Limb (tissue), 2 donors: ENCODE data around the gene JAM3.

Experiments used
- DNase-seq, 2 donors: peaks; one replicate each; pipeline ENCODE4 v3.0.0-alpha.2; 2016; ENCODE audit errors: extremely low spot score in 2 of 2

Gene JAM3

GRCh38 chr11:134039726-134040385, 29.0 kb upstream of the JAM3 start:
- no peak for DNase-seq

- DNase-seq = no peak
Measured at GRCh38 chr11:134040386-134041302, 28.2 kb upstream of the JAM3 start.

GRCh38 chr11:134041349-134041748, 27.5 kb upstream of the JAM3 start:
- DNase-seq = no peak

- DNase-seq = no peak
Measured at GRCh38 chr11:134041791-134042696, 26.8 kb upstream of the JAM3 start.

- DNase-seq = no peak
Measured at GRCh38 chr11:134043821-134044420, 25.0 kb upstream of the JAM3 start.

- DNase-seq = no peak
Measured at GRCh38 chr11:134044514-134045284, 24.2 kb upstream of the JAM3 start.

DNA sequence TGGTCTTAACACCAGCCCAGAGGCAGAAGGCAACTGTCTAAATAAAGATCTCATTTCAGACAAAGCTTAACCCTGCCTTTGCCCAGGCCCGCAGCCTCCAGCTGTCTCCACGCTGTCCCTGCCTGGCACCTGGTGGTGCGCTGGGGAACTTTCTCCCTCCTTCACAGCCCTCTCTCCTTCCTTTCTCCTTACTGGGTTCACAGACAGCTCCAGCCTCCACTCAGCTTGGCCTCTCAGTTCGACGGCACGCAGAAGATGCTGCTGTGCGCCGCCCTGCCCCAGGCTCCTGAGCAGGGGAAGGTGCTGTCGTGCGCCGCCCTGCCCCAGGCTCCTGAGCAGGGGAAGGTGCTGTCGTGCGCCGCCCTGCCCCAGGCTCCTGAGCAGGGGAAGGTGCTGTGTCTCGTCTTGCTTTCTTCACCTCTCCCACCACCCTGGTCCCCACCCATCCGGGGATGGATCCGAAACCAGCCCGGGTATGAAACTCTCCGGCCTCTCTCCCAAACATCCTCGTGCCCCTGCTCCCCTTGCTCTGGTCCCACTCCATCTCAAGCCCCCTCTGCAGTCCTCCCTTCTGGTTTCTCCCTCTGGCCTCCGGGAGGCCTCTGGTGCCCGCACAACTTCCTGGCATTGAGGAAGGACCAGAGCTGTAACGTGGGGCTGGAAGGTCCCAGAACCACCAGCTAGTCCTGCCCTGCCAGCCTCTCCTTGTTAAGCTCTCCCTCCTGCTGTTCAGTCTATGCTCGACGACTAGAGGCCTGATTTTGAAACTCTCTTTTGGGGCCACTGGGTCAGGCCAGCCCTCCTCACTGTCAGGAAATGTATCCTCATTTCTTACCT, 22.9 kb upstream of the JAM3 start:
- peak in 1 of 2 donors; percentile 67 for DNase-seq

DNA sequence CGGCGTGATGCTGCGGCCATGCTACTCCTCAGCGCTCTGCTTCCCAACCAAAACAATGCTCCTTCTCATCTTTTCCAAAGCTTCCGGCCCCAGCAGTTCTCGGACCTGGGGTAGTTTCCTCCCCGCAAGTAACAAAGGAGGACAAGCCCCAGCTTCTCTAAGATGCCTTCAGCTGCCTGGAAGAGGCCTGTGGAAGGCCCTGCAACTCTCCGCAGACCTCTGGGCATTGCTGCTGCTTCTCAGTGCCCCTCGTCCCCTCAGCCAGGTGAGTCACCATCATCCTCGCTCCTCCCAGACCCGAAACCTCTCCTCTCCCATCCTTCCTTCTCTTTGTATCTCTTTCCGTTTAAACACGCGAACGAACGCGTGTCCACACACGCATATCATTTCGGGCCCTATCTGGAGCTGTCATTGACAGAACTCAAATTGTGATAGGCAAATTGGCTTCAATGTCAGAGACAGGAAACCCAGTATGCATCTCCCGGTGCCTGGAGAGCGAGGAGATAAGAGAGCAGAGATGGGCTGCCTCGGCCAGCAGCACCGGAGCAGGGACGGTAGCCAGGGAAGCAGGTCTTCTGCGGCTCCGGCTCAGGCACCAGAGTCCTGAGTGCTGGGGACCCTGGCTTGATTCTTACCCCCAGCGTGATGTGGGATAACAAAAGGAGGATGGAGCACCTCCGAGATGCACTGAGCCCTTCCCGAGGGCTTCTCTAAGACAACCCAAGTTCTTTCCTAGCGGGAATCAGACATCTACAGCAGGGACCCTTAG, 22.0 kb upstream of the JAM3 start:
- no peak for DNase-seq

- no peak for DNase-seq
Measured at GRCh38 chr11:134047586-134047999, 21.3 kb upstream of the JAM3 start.

DNA sequence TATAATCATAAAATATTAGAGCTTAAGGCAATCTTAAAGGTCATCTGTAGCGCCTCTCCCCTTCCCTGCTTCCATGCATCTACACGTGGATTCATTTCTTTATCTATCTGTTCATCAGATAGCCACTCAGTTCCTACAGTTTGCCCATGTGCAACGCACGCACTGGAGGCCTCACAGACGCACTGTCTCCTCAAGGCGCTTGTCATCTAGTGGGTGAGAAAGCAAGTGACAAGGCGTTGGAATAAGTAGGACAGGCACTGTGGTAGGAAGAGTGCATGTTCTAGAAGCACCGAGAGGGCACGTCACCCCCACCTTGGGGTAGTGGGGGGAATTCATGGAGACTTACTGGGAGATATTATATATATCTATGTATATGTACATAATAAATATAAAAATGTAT, 20.8 kb upstream of the JAM3 start:
- no peak for DNase-seq

DNA sequence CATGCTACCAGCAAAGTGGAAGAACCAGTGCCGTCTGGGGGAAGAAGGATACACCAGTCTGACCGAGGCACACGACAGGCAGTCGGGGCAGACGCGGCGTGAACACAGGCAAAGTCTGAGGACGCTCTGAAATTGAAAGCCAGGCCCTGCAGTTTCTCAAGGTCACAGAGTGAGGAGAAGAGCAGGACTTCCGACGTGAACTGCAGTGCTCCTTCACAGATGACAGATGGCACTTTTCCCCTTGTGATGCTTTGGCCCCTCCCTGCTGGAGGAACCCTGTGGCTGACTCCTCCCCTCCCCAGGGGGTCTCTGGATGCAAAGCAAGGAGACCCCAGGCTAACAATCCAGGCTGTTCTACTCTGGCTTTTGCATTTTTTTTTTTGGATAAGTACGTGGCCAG, 19.6 kb upstream of the JAM3 start:
- DNase-seq = no peak

DNA sequence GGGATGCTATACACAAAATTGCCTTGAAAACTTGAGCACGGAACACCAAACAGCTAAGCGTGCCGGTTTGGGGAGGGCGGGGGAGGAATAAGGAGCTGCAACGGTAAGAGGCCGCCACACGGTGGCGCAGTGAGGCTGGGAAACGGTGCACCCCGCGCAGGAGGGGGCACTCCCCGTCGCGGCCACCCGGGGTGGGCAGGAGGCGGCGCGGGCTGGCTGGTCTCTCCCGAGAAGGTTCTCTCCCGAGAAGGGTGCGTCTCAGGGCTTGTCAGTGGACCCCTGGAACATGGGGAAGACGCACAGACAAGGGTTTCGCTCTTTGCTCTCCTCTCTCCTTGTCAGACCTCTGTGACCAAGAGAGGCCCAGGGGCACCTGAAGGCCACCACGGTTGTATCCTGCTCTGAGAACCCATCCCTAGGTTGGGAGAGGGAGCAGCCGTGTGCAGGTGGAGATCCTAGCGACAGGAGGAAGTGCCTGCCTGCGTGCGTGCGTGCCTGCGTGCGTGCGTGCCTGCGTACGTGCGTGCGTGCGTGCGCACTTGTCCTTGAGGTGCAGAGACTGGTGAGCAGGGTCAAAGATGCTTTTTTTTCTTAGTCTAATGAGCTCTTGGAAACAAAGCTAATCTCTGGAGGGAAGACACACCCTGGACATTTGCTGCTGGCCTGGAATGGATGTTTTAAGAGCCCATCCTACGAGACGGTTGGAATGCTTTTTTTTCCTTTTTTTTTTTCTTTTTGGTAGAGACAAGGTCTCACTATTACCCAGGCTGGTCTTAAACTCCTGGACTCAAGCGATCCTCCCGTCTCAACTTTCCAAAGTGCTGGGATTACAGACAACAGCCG, 18.1 kb upstream of the JAM3 start:
- DNase-seq = peak; percentile 70 to 88

DNA sequence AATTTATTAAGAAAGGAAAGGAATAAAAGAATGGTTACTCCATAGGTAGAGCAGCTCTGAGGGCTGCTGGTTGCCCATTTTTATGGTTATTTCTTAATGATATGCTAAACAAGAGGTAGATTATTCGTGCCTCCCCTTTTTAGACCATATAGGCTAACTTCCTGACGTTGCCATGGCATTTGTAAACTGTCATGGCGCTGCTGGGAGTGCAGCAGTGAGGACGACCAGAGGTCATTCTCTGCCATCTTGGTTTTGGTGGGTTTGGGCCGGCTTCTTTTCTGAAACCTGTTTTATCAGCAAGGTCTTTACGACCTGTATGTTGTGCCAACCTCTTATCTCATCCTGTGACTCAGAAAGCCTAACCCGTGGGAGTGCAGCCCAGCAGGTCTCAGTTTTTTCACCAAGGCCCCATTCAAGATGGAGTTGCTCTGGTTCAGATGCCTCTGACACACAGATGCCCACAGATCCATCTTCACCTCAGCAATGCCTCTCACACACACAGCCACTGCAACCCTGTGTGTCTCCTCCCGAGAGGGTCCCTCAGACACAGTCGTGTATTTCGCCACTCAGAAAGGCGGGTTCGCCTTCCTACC, 16.4 kb upstream of the JAM3 start:
- no peak for DNase-seq

DNA sequence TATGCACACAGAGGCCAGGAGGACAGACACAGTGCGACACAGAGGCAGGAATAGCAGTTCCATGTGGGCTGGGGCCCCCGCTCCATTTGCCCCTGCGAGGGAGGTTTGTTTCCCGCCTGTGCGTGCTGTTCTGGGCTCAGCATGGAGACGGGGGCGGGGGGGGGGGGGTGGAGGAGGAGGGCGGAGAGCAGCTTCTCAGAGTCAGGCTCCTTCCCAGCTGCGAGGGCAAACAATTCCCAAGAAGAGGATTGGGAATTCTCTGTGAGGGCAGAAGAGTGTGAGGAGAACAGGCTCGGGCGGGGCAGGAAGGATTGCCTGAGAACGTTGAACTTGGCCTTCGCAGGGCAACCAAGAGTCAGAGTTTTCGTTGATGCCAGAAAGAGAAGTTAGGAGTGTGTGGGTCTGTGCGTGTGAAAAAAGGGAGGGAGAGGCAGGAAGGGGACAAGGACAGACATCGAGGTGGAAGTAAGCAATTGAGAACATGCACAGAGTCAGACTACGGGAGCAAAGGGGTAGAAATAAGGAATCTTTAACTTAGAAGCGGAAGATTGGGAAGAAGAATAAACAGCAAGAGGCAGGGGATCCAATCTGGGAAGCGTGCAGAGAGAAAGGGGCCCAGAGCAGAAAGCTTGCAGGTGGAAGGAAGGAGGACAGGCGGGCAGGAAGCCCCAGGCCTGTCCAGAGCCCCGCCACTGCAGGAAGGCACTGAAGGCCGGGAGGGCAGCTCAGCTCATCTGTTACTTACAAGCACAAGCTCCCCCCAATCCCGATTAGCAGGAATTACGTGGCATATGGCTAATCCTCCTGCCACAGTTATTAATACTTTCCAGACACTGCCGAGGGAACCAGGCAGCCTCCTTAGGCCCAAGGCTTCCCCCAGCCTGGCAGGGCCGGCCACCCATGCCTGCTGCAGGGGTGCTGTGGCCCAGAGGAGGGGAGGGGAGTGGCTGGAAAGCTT, 15.6 kb upstream of the JAM3 start:
- peak in 1 of 2 donors; percentile 27 for DNase-seq

DNA sequence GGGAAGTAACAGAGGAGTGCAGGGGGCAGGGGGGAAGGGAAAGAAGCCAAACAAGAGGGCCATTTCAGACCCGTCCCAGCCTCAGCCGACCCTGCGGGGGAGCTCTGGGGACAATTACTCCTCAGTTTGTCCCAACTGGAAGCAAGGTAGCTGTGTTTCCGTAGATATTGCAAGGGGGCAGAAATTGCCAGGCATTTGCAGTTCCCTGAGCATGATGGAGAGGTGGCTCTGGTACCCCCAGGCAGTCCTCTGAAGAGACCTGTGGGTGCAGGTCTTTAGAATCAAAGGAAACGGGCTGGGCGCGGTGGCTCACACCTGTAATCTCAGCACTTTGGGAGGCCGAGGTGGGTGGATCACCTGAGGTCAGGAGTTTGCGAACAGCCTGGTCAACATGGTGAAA, 13.8 kb upstream of the JAM3 start:
- DNase-seq = no peak

- no peak for DNase-seq
Measured at GRCh38 chr11:134060316-134060715, 8.6 kb upstream of the JAM3 start.
